PC-3 (cell line): Measurements from ENCODE around the gene VTI1A. TPM values are rescaled to one million over a fixed set of nuclear protein-coding genes. Genes with fewer than 3 reads are reported as not detected.

Experiments
- ATAC-seq: fragments of 200-7000 bp; cut with Tn5 transposase; 2 replicates; pipeline ENCODE4 v1.9.1; 2020; ENCODE audit warnings: mild to moderate bottlenecking, moderate library complexity
- BruUV-seq: library from RNA; stranded (reverse); fragments of 400-500 nt; replicated peaks from 2 replicates; lab custom pipeline; 2021; lab: Mats Ljungman, UMichigan
- CTCF ChIA-PET: fragments of 300-600 bp; sonication (Branson Sonifier 250); formaldehyde crosslinking; loops from one replicate; lab custom pipeline; 2022; ENCODE audit warnings: antibody characterized with exemption; lab: Charles Lee
- POLR2A ChIA-PET: fragments of 300-600 bp; sonication (Branson Sonifier 250); formaldehyde crosslinking; loops from one replicate; lab custom pipeline; 2022; ENCODE audit warnings: antibody characterized with exemption; ENCODE audit not compliant: unreplicated experiment; lab: Charles Lee
- DNase-seq: peaks from one replicate; pipeline ENCODE4 v3.0.0-alpha.2; 2015
- H2AFZ ChIP-seq: fragments of 300-600 bp; sonication (generic); 2 replicates; pipeline ENCODE4 v1.6.0; 2016; ENCODE audit warnings: antibody characterized with exemption, low read length
- H3F3A ChIP-seq: fragments of 300-600 bp; sonication (generic); one replicate; pipeline ENCODE4 v1.6.0; 2017; ENCODE audit warnings: antibody characterized with exemption, low read length, control low read depth, mild to moderate bottlenecking; ENCODE audit not compliant: unreplicated experiment
- H3K27ac ChIP-seq: fragments of 300-600 bp; sonication (generic); 2 replicates; pipeline ENCODE4 v1.5.1; 2016; ENCODE audit warnings: mild to moderate bottlenecking, low read length
- H3K27me3 ChIP-seq: fragments of 300-600 bp; sonication (generic); 2 replicates; pipeline ENCODE4 v1.6.1; 2016; ENCODE audit warnings: low read length, mixed read lengths
- H3K36me3 ChIP-seq: fragments of 300-600 bp; sonication (generic); 2 replicates; pipeline ENCODE4 v1.6.1; 2016; ENCODE audit warnings: low read depth, mixed run types, low read length, mixed read lengths
- H3K4me1 ChIP-seq: fragments of 300-600 bp; sonication (generic); 2 replicates; pipeline ENCODE4 v1.5.1; 2016; ENCODE audit warnings: low read length; ENCODE audit not compliant: insufficient read depth
- H3K4me2 ChIP-seq: fragments of 300-600 bp; sonication (generic); 2 replicates; pipeline ENCODE4 v1.6.0; 2016; ENCODE audit warnings: low read length
- H3K4me3 ChIP-seq: fragments of 300-600 bp; sonication (generic); 2 replicates; pipeline ENCODE4 v1.5.1; 2016; ENCODE audit warnings: mild to moderate bottlenecking, low read length, mixed read lengths
- H3K79me2 ChIP-seq: fragments of 300-600 bp; sonication (generic); 2 replicates; pipeline ENCODE4 v1.6.1; 2017; ENCODE audit warnings: low read length, mixed read lengths
- H3K9ac ChIP-seq: fragments of 300-600 bp; sonication (generic); 2 replicates; pipeline ENCODE4 v1.6.0; 2016; ENCODE audit warnings: mild to moderate bottlenecking, low read length
- H3K9me2 ChIP-seq: fragments of 300-600 bp; sonication (generic); replicated peaks from 2 replicates; pipeline ENCODE4 v1.6.1; 2016; ENCODE audit warnings: mixed run types, low read length, mixed read lengths
- H3K9me3 ChIP-seq: fragments of 300-600 bp; sonication (generic); 2 replicates; pipeline ENCODE4 v1.6.1; 2016; ENCODE audit warnings: low read length, mixed read lengths
- H4K20me1 ChIP-seq: fragments of 300-600 bp; sonication (generic); 2 replicates; pipeline ENCODE4 v1.6.1; 2016; ENCODE audit warnings: low read length, mixed read lengths
- CTCF ChIP-seq: fragments of 300-600 bp; sonication (generic); conservative IDR thresholded peaks from 2 replicates; pipeline ENCODE4 v1.5.1; 2017; ENCODE audit warnings: antibody characterized with exemption, low read depth, mild to moderate bottlenecking, low read length
- EZH2 ChIP-seq: fragments of 300-600 bp; sonication (generic); IDR thresholded peaks from one replicate; pipeline ENCODE4 v1.6.1; 2017; ENCODE audit warnings: antibody characterized with exemption, mild to moderate bottlenecking, low read length; ENCODE audit not compliant: unreplicated experiment
- EZH2phosphoT487 ChIP-seq: fragments of 300-600 bp; sonication (generic); IDR thresholded peaks from 2 replicates; pipeline ENCODE4 v1.6.1; 2018; ENCODE audit warnings: mild to moderate bottlenecking, antibody characterized with exemption, low read length, borderline replicate concordance
- intact Hi-C: fragments of 100-400 bp; cut with micrococcal nuclease; formaldehyde crosslinking; loops from 2 replicates; pipeline ENCODE4 v1.9.0; 2023
- total RNA-seq: library from RNA; depleted of rRNA; stranded (reverse); fragments of >200 nt; gene quantifications from 2 replicates; pipeline ENCODE4 v1.2.3, GENCODE V29; 2014

The VTI1A gene
- total RNA-seq, 1 experiment from 2014 or later: 18.1 TPM

- TSS peak; percentile 57 for BruUV-seq
- Histone ChIP-seq H3F3A (no peaks in the 10 kb centered on the region), H3K4me2 (peak overlapping the region; percentile 95), H3K27me3 (no peaks in the 10 kb centered on the region), H3K9ac (peak overlapping the region; percentile 93), H3K36me3 (peaks cover 13% of the 10 kb centered on the region), H3K9me3 (no peaks in the 10 kb centered on the region), H3K79me2 (peaks cover 51% of the 10 kb centered on the region), H2AFZ (peak overlapping the region; percentile 93), H3K27ac (no peak overlapping the region), H3K4me3 (peak overlapping the region; percentile 98), H4K20me1 (no peaks in the 10 kb centered on the region), H3K4me1 (peaks cover 11% of the 10 kb centered on the region), H3K9me2 (no peaks in the 10 kb centered on the region)
- intact Hi-C loops: no loop called here
- DNase-seq (no peak), ATAC-seq (no peak)
- POLR2A ChIA-PET: interaction anchor here (0.7 kb wide), 1 partner anchor 13 kb away, joined by 6 read pairs; no protein-coding TSS in a partner anchor
- TF ChIP-seq EZH2 (no peak), EZH2phosphoT487 (no peak), CTCF (no peak)
- CTCF ChIA-PET: no interaction called here
Measured at GRCh38 chr10:112447620-112447928, 559 bp downstream of the VTI1A start.

GRCh38 chr10:112448888-112449287 lies 1.9 kb downstream of the VTI1A start:
- intact Hi-C loops: no loop called here
- CTCF ChIA-PET: no interaction called here

More at GRCh38 chr10:112448888-112449287, 1.9 kb downstream of the VTI1A start:
- Histone ChIP-seq H3K9ac (no peak overlapping the region), H3K4me2 (no peak overlapping the region), H2AFZ (no peak overlapping the region), H3K4me3 (no peak overlapping the region), H3K27ac (no peak overlapping the region), H3K4me1 (peaks cover 11% of the 10 kb centered on the region), H3K27me3 (no peaks in the 10 kb centered on the region), H4K20me1 (no peaks in the 10 kb centered on the region), H3K36me3 (peaks cover 13% of the 10 kb centered on the region), H3K79me2 (peaks cover 51% of the 10 kb centered on the region), H3K9me3 (no peaks in the 10 kb centered on the region), H3K9me2 (no peaks in the 10 kb centered on the region), H3F3A (no peaks in the 10 kb centered on the region)
- DNase-seq (no peak), ATAC-seq (no peak)
- POLR2A ChIA-PET: no interaction called here
- TF ChIP-seq CTCF (no peak), EZH2 (no peak), EZH2phosphoT487 (no peak)
- BruUV-seq: no TSS peak
